ENCODE measurements around the gene TRIM66. TPM values are rescaled to one million over a fixed set of nuclear protein-coding genes. Genes with fewer than 3 reads are reported as not detected.
A peak's percentile ranks its signal among the peaks of the same experiment; 100 is the strongest.

TRIM66 gene
- total and polyA plus RNA-seq, 9 of the 15 experiments (the other 6 are each of a cell fraction or from before 2014, with no cell fraction given), result 1.1 to 7.3 (median 4.9) TPM

DNA sequence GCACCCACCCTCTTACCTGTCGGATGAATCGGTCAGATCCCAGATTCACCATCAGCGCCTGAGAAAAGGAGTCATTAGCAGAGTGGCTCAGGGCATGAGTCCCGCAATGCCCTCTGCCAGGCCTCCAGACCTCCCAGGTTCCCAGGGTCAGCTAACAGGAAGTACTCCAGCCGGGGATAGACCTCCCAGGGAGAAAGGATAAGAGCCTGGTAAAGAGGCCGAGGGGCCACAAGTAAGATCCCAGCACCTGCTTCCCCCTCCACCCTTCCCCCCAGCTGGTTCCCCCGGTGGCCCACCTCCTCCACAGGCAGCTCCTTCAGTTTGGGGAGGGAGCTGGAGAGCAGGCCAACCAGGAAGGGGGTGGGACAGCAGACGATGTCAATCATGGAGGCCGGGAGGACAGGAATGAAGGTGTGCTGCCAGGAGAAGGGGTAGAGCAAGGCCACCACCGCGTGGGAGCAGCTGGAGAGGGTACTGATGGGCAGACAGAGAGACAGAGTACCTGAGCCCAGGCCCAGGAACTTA lies 16.5 kb upstream of the TRIM66 start:
- FAIRE-seq (no peak), ATAC-seq (no peak)

More for the DNA sequence above, 16.5 kb upstream of the TRIM66 start:
- peaks cover 15% of the 10 kb centered on the region; the same call in 2 of the 3 replicates for H3K36me3 ChIP-seq (ENCODE audit: control insufficient read depth, insufficient read depth, low read length)
- no peak for DNase-seq (ENCODE audit: extremely low read depth in 1 of 4, low spot score in 3 of 4)
- intact Hi-C loops (cut with micrococcal nuclease), result no loop called here
- no peak overlapping the region for H3K4me3 ChIP-seq
- H3K4me2 ChIP-seq (ENCODE audit: insufficient read depth, low read length), result no peak overlapping the region
- no peaks in the 10 kb centered on the region for H3K79me2 ChIP-seq (ENCODE audit: control insufficient read depth, insufficient read depth, low read length)
- peak overlapping the region in 1 of 2 experiments; percentile 47; a peak in 1 of 4 replicates for H3K9ac ChIP-seq (ENCODE audit: insufficient read depth in 1 of 2, low read depth in 2 of 2, low read length in 2 of 2)
- H3K27ac ChIP-seq (ENCODE audit: extremely low read depth, low read depth, low read length), result no peak overlapping the region
- ChIA-PET POLR2A (interaction anchor here (0.6 to 2.3 kb wide), 5 partner anchors 9 to 94 kb away, joined by 3 to 9 read pairs (median 4); partner anchors contain the start of gene RPL27A), CTCF (ENCODE audit: low intra/inter-chr PET ratio) (no interaction called here)
- H4K20me1 ChIP-seq (replicated peaks; ENCODE audit: control insufficient read depth, insufficient read depth, low read length), result no peaks in the 10 kb centered on the region; the same call in 1 of the 2 replicates
- H3K9me1 ChIP-seq (ENCODE audit: control insufficient read depth, insufficient read depth, low read length), result no peaks in the 10 kb centered on the region
- peaks cover 10 to 27% of the 10 kb centered on the region in 2 experiments for H3K4me1 ChIP-seq (replicated peaks in 1 of 2; ENCODE audit: control insufficient read depth in 2 of 2, insufficient read depth in 2 of 2, low read length in 2 of 2)
- no peaks in the 10 kb centered on the region for H3K9me3 ChIP-seq (replicated peaks; ENCODE audit: control insufficient read depth, insufficient read depth, low read depth, low read length)
- BruUV-seq (replicated peaks), result no TSS peak
- in situ Hi-C loops (cut with MboI), result no loop called here
- H2AFZ ChIP-seq (ENCODE audit: low read depth, low read length), result no peak overlapping the region
- H3K27me3 ChIP-seq (ENCODE audit: control insufficient read depth in 2 of 2, insufficient read depth in 2 of 2, low read length in 2 of 2), result peaks cover 0 to 6% of the 10 kb centered on the region in 2 experiments; a peak in 2 of 5 replicates
- 81% methylated on average over 7 of the region's 11 CpGs for WGBS (ENCODE audit: insufficient coverage, low coverage, missing lambda C conversion rate)
- no peak for TF ChIP-seq PURB (CRISPR knock-in tag; IDR thresholded peaks at IDR 0.05; ENCODE audit: low read depth)
- TF ChIP-seq, protein P1, sequence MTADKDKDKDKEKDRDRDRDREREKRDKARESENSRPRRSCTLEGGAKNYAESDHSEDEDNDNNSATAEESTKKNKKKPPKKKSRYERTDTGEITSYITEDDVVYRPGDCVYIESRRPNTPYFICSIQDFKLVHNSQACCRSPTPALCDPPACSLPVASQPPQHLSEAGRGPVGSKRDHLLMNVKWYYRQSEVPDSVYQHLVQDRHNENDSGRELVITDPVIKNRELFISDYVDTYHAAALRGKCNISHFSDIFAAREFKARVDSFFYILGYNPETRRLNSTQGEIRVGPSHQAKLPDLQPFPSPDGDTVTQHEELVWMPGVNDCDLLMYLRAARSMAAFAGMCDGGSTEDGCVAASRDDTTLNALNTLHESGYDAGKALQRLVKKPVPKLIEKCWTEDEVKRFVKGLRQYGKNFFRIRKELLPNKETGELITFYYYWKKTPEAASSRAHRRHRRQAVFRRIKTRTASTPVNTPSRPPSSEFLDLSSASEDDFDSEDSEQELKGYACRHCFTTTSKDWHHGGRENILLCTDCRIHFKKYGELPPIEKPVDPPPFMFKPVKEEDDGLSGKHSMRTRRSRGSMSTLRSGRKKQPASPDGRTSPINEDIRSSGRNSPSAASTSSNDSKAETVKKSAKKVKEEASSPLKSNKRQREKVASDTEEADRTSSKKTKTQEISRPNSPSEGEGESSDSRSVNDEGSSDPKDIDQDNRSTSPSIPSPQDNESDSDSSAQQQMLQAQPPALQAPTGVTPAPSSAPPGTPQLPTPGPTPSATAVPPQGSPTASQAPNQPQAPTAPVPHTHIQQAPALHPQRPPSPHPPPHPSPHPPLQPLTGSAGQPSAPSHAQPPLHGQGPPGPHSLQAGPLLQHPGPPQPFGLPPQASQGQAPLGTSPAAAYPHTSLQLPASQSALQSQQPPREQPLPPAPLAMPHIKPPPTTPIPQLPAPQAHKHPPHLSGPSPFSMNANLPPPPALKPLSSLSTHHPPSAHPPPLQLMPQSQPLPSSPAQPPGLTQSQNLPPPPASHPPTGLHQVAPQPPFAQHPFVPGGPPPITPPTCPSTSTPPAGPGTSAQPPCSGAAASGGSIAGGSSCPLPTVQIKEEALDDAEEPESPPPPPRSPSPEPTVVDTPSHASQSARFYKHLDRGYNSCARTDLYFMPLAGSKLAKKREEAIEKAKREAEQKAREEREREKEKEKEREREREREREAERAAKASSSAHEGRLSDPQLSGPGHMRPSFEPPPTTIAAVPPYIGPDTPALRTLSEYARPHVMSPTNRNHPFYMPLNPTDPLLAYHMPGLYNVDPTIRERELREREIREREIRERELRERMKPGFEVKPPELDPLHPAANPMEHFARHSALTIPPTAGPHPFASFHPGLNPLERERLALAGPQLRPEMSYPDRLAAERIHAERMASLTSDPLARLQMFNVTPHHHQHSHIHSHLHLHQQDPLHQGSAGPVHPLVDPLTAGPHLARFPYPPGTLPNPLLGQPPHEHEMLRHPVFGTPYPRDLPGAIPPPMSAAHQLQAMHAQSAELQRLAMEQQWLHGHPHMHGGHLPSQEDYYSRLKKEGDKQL (CRISPR knock-in tag; IDR thresholded peaks at IDR 0.05; ENCODE audit: borderline replicate concordance), result no peak
- TF ChIP-seq, protein P2, sequence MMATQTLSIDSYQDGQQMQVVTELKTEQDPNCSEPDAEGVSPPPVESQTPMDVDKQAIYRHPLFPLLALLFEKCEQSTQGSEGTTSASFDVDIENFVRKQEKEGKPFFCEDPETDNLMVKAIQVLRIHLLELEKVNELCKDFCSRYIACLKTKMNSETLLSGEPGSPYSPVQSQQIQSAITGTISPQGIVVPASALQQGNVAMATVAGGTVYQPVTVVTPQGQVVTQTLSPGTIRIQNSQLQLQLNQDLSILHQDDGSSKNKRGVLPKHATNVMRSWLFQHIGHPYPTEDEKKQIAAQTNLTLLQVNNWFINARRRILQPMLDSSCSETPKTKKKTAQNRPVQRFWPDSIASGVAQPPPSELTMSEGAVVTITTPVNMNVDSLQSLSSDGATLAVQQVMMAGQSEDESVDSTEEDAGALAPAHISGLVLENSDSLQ (IDR thresholded peaks at IDR 0.05), result peak; percentile 23; the same call in 1 of the 2 replicates
- no peak for TF ChIP-seq FOXA3 (CRISPR knock-in tag; conservative IDR thresholded peaks at IDR 0.05 in 1 of 2, IDR thresholded peaks at IDR 0.05 in 1 of 2)
- no peak for TF ChIP-seq SMAD3 (CRISPR knock-in tag; conservative IDR thresholded peaks at IDR 0.05)
- no peak for TF ChIP-seq POU5F1 (IDR thresholded peaks at IDR 0.05; ENCODE audit: borderline replicate concordance, low read depth, low read length, partially characterized antibody)

All from K562 (cell line).